ENCODE measurements around the gene HDAC6. TPM values are rescaled to one million over a fixed set of nuclear protein-coding genes. Genes with fewer than 3 reads are reported as not detected.

The HDAC6 gene
- total RNA-seq, 2 experiments from 2014 or later, result 62.0 to 108 TPM

DNA sequence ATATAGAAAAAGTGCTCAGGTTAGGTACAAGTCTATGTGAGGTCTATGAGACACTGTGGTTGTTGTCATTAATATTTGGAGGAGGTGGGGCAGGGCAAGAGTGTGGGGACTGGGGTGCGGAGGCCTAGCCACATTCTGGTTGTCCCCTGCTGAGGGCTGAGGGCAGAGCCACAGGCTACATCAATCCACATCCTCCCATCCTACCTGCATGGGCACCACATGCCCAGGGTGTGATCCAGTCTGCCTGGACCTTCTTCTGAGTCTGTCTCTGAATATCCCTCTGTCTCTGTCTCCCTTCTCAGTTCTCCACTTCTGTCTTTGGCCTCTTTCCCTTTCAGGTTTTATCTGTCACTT, 16.7 kb upstream of the HDAC6 start:
- H3K79me2 ChIP-seq (ENCODE audit: insufficient read depth, low read depth, low read length), result no peaks in the 10 kb centered on the region
- no peak for DNase-seq (ENCODE audit: low spot score)
- no peak overlapping the region for H3K4me2 ChIP-seq (ENCODE audit: low read length)
- BruUV-seq (replicated peaks), result no TSS peak
- no peaks in the 10 kb centered on the region for H4K20me1 ChIP-seq (ENCODE audit: insufficient read depth, low read length)
- no peak overlapping the region for H3K4me3 ChIP-seq (ENCODE audit: low read depth, low read length, poor library complexity, severe bottlenecking)
- no peaks in the 10 kb centered on the region for H3K9me3 ChIP-seq (ENCODE audit: low read length)
- intact Hi-C loops (cut with micrococcal nuclease; ENCODE audit: unreplicated experiment), result no loop called here
- no peaks in the 10 kb centered on the region for H3K4me1 ChIP-seq (ENCODE audit: insufficient read depth, low read length, poor library complexity, severe bottlenecking)
- ChIA-PET POLR2A (no interaction called here), CTCF (ENCODE audit: unreplicated experiment) (no interaction called here)
- H3K9me2 ChIP-seq (ENCODE audit: insufficient read depth, low read length), result no peaks in the 10 kb centered on the region
- no peak overlapping the region for H2AFZ ChIP-seq (ENCODE audit: low read length)
- no peaks in the 10 kb centered on the region for H3K36me3 ChIP-seq (ENCODE audit: insufficient read depth, low read length)
- TF ChIP-seq, protein P1, sequence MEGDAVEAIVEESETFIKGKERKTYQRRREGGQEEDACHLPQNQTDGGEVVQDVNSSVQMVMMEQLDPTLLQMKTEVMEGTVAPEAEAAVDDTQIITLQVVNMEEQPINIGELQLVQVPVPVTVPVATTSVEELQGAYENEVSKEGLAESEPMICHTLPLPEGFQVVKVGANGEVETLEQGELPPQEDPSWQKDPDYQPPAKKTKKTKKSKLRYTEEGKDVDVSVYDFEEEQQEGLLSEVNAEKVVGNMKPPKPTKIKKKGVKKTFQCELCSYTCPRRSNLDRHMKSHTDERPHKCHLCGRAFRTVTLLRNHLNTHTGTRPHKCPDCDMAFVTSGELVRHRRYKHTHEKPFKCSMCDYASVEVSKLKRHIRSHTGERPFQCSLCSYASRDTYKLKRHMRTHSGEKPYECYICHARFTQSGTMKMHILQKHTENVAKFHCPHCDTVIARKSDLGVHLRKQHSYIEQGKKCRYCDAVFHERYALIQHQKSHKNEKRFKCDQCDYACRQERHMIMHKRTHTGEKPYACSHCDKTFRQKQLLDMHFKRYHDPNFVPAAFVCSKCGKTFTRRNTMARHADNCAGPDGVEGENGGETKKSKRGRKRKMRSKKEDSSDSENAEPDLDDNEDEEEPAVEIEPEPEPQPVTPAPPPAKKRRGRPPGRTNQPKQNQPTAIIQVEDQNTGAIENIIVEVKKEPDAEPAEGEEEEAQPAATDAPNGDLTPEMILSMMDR (conservative IDR thresholded peaks at IDR 0.05; ENCODE audit: low read length), result no peak
- no peak for TF ChIP-seq EZH2phosphoT487 (IDR thresholded peaks at IDR 0.05; ENCODE audit: borderline replicate concordance, low read depth, low read length)
- no peak overlapping the region for H3K27ac ChIP-seq (ENCODE audit: low read depth, low read length, poor library complexity, severe bottlenecking)

DNA sequence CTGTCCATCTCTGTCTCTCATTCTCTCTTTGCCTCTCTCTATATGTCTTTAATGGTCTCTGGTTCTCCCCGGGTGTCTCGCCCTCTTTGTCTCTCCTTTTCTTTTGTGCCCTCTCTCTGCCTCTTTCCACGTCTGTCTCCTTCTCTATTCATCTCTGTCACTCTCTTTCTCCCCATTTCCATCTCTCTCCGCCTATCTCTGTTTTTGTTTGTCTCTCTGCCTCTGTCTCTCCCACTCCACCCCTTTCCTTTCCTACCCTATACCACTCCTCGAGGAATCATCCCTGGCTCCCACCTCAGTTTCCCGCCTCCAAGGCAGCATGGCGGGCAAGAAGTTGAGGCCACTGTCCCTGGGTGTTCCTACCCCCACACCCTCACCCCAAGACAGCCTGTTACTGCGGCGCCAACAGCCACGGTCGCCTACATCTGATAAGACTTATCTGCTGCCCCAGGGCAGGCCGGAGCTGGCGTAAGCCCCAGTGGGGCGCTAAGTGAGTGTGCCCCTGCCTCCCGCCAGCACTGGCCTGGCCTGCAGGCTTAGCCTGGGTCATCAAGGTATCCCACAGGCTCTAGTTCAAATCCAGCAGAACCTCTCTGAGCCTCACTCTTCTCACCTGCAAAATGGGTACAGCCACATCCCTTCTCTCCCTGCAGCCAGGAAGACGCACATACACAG, 16.2 kb upstream of the HDAC6 start:
- H3K9me3 ChIP-seq (ENCODE audit: low read length), result no peaks in the 10 kb centered on the region
- H2AFZ ChIP-seq (ENCODE audit: low read length), result no peak overlapping the region
- TF ChIP-seq, protein P1 (conservative IDR thresholded peaks at IDR 0.05; ENCODE audit: low read length), result no peak
- TF ChIP-seq EZH2phosphoT487 (IDR thresholded peaks at IDR 0.05; ENCODE audit: borderline replicate concordance, low read depth, low read length), result no peak
- H4K20me1 ChIP-seq (ENCODE audit: insufficient read depth, low read length), result no peaks in the 10 kb centered on the region
- no peaks in the 10 kb centered on the region for H3K36me3 ChIP-seq (ENCODE audit: insufficient read depth, low read length)
- intact Hi-C loops (cut with micrococcal nuclease; ENCODE audit: unreplicated experiment), result no loop called here
- no peak for DNase-seq (ENCODE audit: low spot score)
- CTCF ChIA-PET (ENCODE audit: unreplicated experiment), result no interaction called here
- no TSS peak for BruUV-seq (replicated peaks)
- POLR2A ChIA-PET, result no interaction called here
- H3K79me2 ChIP-seq (ENCODE audit: insufficient read depth, low read depth, low read length), result no peaks in the 10 kb centered on the region
- no peak overlapping the region for H3K4me2 ChIP-seq (ENCODE audit: low read length)
- no peaks in the 10 kb centered on the region for H3K4me1 ChIP-seq (ENCODE audit: insufficient read depth, low read length, poor library complexity, severe bottlenecking)
- H3K4me3 ChIP-seq (ENCODE audit: low read depth, low read length, poor library complexity, severe bottlenecking), result no peak overlapping the region
- no peaks in the 10 kb centered on the region for H3K9me2 ChIP-seq (ENCODE audit: insufficient read depth, low read length)
- H3K27ac ChIP-seq (ENCODE audit: low read depth, low read length, poor library complexity, severe bottlenecking), result no peak overlapping the region

DNA sequence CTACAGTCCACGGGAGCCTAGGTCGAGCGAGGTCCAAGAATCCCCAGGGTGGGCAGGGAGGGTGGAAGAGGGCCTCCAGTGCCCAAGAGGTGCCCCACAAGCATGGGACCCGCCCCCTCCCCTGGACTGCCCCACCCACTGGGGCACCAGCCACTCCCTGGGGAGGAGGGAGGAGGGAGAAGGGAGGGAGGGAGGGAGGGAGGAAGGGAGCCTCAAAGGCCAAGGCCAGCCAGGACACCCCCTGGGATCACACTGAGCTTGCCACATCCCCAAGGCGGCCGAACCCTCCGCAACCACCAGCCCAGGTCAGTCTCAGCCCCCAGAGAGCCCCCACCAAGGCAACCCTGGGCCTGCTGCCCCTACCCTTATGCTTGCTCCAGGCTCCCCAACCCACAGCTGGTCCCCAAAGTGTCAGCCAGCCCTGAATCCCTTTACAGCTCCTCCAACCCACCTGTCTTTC, 15.5 kb upstream of the HDAC6 start, which contains the start of gene GATA1:
TSS of gene GATA1 (plus strand) at position 250 of the 460 bp plus-strand sequence. CDS start 4,520 bp downstream, outside the sequence.
- BruUV-seq (replicated peaks), result no TSS peak
- TF ChIP-seq, protein P1 (conservative IDR thresholded peaks at IDR 0.05; ENCODE audit: low read length), result no peak
- no peak for TF ChIP-seq EZH2phosphoT487 (IDR thresholded peaks at IDR 0.05; ENCODE audit: borderline replicate concordance, low read depth, low read length)
- ChIA-PET POLR2A (no interaction called here), CTCF (ENCODE audit: unreplicated experiment) (no interaction called here)
- H3K79me2 ChIP-seq (ENCODE audit: insufficient read depth, low read depth, low read length), result no peaks in the 10 kb centered on the region
- no peak within 1 kb of the TSS for H2AFZ ChIP-seq (ENCODE audit: low read length)
- H3K36me3 ChIP-seq (ENCODE audit: insufficient read depth, low read length), result no peaks in the 10 kb centered on the region
- no peak within 1 kb of the TSS for H3K27ac ChIP-seq (ENCODE audit: low read depth, low read length, poor library complexity, severe bottlenecking)
- H3K4me2 ChIP-seq (ENCODE audit: low read length), result no peak within 1 kb of the TSS
- no peaks in the 10 kb centered on the region for H3K9me2 ChIP-seq (ENCODE audit: insufficient read depth, low read length)
- H4K20me1 ChIP-seq (ENCODE audit: insufficient read depth, low read length), result no peaks in the 10 kb centered on the region
- intact Hi-C loops (cut with micrococcal nuclease; ENCODE audit: unreplicated experiment), result no loop called here
- DNase-seq (ENCODE audit: low spot score), result no peak
- no peaks in the 10 kb centered on the region for H3K9me3 ChIP-seq (ENCODE audit: low read length)
- H3K4me1 ChIP-seq (ENCODE audit: insufficient read depth, low read length, poor library complexity, severe bottlenecking), result no peaks in the 10 kb centered on the region
- H3K4me3 ChIP-seq (ENCODE audit: low read depth, low read length, poor library complexity, severe bottlenecking), result no peak within 1 kb of the TSS

All from OCI-LY7 (cell line).